ENCODE data around the gene ICAM4.

DNA sequence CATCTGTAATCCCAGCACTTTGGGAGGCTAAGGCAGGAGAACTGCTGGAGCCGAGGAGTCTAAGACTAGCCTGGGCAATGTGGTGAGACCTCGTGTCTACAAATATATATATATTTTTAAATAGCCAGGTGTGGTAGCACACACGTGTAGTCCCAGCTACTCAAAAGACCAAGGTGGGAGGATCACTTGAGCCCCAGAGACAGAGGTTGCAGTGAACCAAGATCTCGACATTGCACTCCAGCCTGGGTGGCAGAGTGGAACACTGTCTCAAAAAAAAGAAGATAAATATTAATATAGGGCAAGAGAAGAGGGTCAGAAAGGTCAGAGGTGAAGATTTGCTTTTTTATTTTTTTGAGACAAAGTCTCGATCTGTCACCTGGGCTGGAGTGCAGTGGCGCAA is 40.2 kb upstream of the ICAM4 start:
- TF ChIP-seq CTCF (IDR thresholded peaks at IDR 0.05): no peak
- no peak for TF ChIP-seq EZH2phosphoT487 (IDR thresholded peaks at IDR 0.05)
- no peak for TF ChIP-seq EZH2 (IDR thresholded peaks at IDR 0.05)

Measured in neural progenitor cell (in vitro differentiated cells).